HepG2 (cell line): ENCODE data around the gene DUSP12. TPM values are rescaled to one million over a fixed set of nuclear protein-coding genes. Genes with fewer than 3 reads are reported as not detected.

Experiments used
- ASH2L ChIP-seq: fragments of 300-600, 200-600 bp; sonication (generic); IDR thresholded peaks from 2 replicates; pipeline ENCODE4 v1.7.0; 2017; ENCODE audit warnings: low read depth, mild to moderate bottlenecking, moderate library complexity, mixed read lengths, low read length; ENCODE audit not compliant: insufficient read length
- CHCHD3 ChIP-seq: sonication (generic); formaldehyde crosslinking; IDR thresholded peaks from 2 replicates; pipeline ENCODE4 v1.8.0; 2022; ENCODE audit warnings: mild to moderate bottlenecking, missing genetic modification reagents, moderate library complexity
- DPF2 ChIP-seq: sonication (generic); formaldehyde crosslinking; IDR thresholded peaks from 2 replicates; pipeline ENCODE4 v1.4.0; 2020; ENCODE audit warnings: mild to moderate bottlenecking, low read depth, missing genetic modification reagents, borderline replicate concordance
- ESRRA ChIP-seq: sonication (generic); formaldehyde crosslinking; IDR thresholded peaks from 2 replicates; pipeline ENCODE4 v1.5.1; 2020; ENCODE audit warnings: mild to moderate bottlenecking, low read depth, missing genetic modification reagents
- HNRNPL ChIP-seq: fragments of 200-400 bp; formaldehyde crosslinking; IDR thresholded peaks from 2 replicates; pipeline ENCODE4 v1.6.1; 2017; ENCODE audit warnings: mild to moderate bottlenecking, low read depth, low read length
- IRF2 ChIP-seq: IDR thresholded peaks from 2 replicates; pipeline ENCODE4 v1.6.1; 2018; ENCODE audit warnings: missing genetic modification reagents, missing compliant biosample characterization
- KAT2B ChIP-seq: fragments of 150-350 bp; IDR thresholded peaks from 2 replicates; pipeline ENCODE4 v1.6.1; 2014; ENCODE audit warnings: low read depth, low read length, borderline replicate concordance
- MIXL1 ChIP-seq: IDR thresholded peaks from 2 replicates; pipeline ENCODE4 v1.6.1; 2016
- SRSF4 ChIP-seq: fragments of 200-400 bp; formaldehyde crosslinking; IDR thresholded peaks from one replicate; pipeline ENCODE4 v1.6.1; 2018; ENCODE audit warnings: mild to moderate bottlenecking, low read depth, low read length, moderate library complexity; ENCODE audit not compliant: poor library complexity, severe bottlenecking
- ZBTB1 ChIP-seq: sonication (generic); formaldehyde crosslinking; IDR thresholded peaks from 2 replicates; pipeline ENCODE4 v1.4.0; 2020; ENCODE audit warnings: missing genetic modification reagents, borderline replicate concordance
- ZNF343 ChIP-seq: sonication (generic); formaldehyde crosslinking; IDR thresholded peaks from 2 replicates; pipeline ENCODE4 v1.4.0; 2020; ENCODE audit warnings: mild to moderate bottlenecking, missing genetic modification reagents
- ZNF451 ChIP-seq: sonication (generic); formaldehyde crosslinking; IDR thresholded peaks from 2 replicates; pipeline ENCODE4 v1.5.0; 2020; ENCODE audit warnings: mild to moderate bottlenecking, missing genetic modification reagents
- ZNF510 ChIP-seq: sonication (generic); formaldehyde crosslinking; IDR thresholded peaks from 2 replicates; pipeline ENCODE4 v1.4.0; 2020; ENCODE audit warnings: low read depth, mild to moderate bottlenecking, missing genetic modification reagents
- ZNF567 ChIP-seq: sonication (generic); formaldehyde crosslinking; IDR thresholded peaks from 2 replicates; pipeline ENCODE4 v1.8.1; 2023; ENCODE audit warnings: mild to moderate bottlenecking, missing genetic modification reagents, borderline replicate concordance
- ZNF7 ChIP-seq: IDR thresholded peaks from 2 replicates; pipeline ENCODE4 v1.6.1; 2016; ENCODE audit warnings: missing biosample characterization, missing genetic modification reagents
- ZNF775 ChIP-seq: sonication (generic); formaldehyde crosslinking; IDR thresholded peaks from 2 replicates; pipeline ENCODE4 v1.4.0; 2020; ENCODE audit warnings: missing genetic modification reagents, mild to moderate bottlenecking, moderate library complexity, borderline replicate concordance
- polyA plus RNA-seq, 8 experiments: library from polyadenylated mRNA; depleted of rRNA in 3 of 8; stranded (reverse) in 7 of 8; unstranded in 1 of 8; fragments of >200 nt; fragmentation: Illumina TruSeq in 4 of 8; extraction: Trizol in 4 of 8; gene quantifications; 2 replicates each; pipeline versions ENCODE4 v1.2.1 to v1.2.3, GENCODE V29; 2011 to 2016; ENCODE audit warnings: low read depth in 4 of 8, missing spikeins in 1 of 8, mixed read lengths in 1 of 8; ENCODE audit not compliant: insufficient read depth in 1 of 8
- total RNA-seq, 5 experiments: library from RNA; depleted of rRNA; stranded (reverse); fragments of >200 nt; fragmentation: Illumina TruSeq; extraction: Trizol; gene quantifications; 2 replicates each; pipeline ENCODE4 v1.2.3, GENCODE V29; 2016; ENCODE audit warnings: low read depth in 1 of 5
- TF ChIP-seq, protein P1 (sequence below), 2 experiments: fragments of 450-650 bp in 1 of 2; sonication (generic) in 1 of 2; formaldehyde crosslinking in 1 of 2; IDR thresholded peaks; 2 replicates each; pipeline versions ENCODE4 v1.6.1 to v1.8.0; 2016 to 2022; ENCODE audit warnings: antibody characterized with exemption in 1 of 2, mild to moderate bottlenecking in 1 of 2, missing genetic modification reagents in 1 of 2
- TF ChIP-seq, protein P2 (sequence below): sonication (generic); formaldehyde crosslinking; IDR thresholded peaks from 2 replicates; pipeline ENCODE4 v1.4.0; 2020; ENCODE audit warnings: missing genetic modification reagents

The DUSP12 gene
- total and polyA plus RNA-seq, 2 of the 13 experiments (the other 11 are each of a cell fraction or from before 2014, with no cell fraction given) = 36.7 to 37.1 TPM

DNA sequence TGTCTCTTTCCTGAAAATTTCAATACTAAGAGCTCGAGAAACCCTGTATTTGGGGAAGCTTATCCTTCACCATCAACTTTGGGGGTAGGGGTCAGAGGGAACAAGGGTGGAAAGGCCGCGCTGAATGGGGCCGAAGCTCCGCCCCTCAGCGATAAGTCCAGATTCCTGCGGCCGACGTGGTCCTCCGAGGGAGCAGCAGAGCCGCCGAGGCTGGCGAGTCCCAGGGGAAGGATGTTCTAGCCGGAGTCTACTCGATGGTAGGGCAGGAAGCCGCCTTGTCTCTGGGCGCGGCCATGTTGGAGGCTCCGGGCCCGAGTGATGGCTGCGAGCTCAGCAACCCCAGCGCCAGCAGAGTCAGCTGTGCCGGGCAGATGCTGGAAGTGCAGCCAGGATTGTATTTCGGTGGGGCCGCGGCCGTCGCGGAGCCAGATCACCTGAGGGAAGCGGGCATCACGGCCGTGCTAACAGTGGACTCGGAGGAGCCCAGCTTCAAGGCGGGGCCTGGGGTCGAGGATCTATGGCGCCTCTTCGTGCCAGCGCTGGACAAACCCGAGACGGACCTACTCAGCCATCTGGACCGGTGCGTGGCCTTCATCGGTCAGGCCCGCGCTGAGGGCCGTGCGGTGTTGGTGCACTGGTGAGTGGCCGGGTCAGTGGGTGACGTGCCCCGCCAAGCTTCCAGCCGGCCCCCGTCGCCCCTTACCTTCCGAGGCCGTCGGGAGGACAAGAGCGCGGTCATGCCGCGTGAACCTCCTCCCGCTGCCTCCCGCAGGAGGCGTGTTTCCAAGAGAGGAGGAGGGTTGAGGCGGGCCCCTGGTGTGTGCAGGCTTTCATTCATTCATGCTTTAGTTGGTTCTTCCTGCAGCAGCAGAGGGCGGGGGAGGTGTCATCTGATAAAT, at the start of gene DUSP12 (continued):
- TF ChIP-seq, protein P1, sequence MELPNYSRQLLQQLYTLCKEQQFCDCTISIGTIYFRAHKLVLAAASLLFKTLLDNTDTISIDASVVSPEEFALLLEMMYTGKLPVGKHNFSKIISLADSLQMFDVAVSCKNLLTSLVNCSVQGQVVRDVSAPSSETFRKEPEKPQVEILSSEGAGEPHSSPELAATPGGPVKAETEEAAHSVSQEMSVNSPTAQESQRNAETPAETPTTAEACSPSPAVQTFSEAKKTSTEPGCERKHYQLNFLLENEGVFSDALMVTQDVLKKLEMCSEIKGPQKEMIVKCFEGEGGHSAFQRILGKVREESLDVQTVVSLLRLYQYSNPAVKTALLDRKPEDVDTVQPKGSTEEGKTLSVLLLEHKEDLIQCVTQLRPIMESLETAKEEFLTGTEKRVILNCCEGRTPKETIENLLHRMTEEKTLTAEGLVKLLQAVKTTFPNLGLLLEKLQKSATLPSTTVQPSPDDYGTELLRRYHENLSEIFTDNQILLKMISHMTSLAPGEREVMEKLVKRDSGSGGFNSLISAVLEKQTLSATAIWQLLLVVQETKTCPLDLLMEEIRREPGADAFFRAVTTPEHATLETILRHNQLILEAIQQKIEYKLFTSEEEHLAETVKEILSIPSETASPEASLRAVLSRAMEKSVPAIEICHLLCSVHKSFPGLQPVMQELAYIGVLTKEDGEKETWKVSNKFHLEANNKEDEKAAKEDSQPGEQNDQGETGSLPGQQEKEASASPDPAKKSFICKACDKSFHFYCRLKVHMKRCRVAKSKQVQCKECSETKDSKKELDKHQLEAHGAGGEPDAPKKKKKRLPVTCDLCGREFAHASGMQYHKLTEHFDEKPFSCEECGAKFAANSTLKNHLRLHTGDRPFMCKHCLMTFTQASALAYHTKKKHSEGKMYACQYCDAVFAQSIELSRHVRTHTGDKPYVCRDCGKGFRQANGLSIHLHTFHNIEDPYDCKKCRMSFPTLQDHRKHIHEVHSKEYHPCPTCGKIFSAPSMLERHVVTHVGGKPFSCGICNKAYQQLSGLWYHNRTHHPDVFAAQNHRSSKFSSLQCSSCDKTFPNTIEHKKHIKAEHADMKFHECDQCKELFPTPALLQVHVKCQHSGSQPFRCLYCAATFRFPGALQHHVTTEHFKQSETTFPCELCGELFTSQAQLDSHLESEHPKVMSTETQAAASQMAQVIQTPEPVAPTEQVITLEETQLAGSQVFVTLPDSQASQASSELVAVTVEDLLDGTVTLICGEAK (IDR thresholded peaks at IDR 0.05) = no peak
- TF ChIP-seq, protein P1 (CRISPR knock-in tag; IDR thresholded peaks at IDR 0.05) = peak; percentile 86
- TF ChIP-seq ZNF775 (0 out of 2 replicates have a peak, but pooled peaks have one; percentile 42), ZNF567 (no peak), MIXL1 (CRISPR knock-in tag) (peak; percentile 7; the same call in 1 of the 2 replicates), ZBTB1 (no peak), ZNF7 (CRISPR knock-in tag) (no peak; the same call in 1 of the 2 replicates), KAT2B (no peak), HNRNPL (peak; percentile 67; the same call in 1 of the 2 replicates), IRF2 (CRISPR knock-in tag) (no peak), ZNF510 (CRISPR knock-in tag) (peak; percentile 64; the same call in 1 of the 2 replicates), ESRRA (CRISPR knock-in tag) (peak; percentile 67), ASH2L (peak; percentile 95), ZNF343 (CRISPR knock-in tag) (peak; percentile 96), DPF2 (CRISPR knock-in tag) (no peak), ZNF451 (no peak), CHCHD3 (CRISPR knock-in tag) (no peak), SRSF4 (no peak)
- TF ChIP-seq, protein P2, sequence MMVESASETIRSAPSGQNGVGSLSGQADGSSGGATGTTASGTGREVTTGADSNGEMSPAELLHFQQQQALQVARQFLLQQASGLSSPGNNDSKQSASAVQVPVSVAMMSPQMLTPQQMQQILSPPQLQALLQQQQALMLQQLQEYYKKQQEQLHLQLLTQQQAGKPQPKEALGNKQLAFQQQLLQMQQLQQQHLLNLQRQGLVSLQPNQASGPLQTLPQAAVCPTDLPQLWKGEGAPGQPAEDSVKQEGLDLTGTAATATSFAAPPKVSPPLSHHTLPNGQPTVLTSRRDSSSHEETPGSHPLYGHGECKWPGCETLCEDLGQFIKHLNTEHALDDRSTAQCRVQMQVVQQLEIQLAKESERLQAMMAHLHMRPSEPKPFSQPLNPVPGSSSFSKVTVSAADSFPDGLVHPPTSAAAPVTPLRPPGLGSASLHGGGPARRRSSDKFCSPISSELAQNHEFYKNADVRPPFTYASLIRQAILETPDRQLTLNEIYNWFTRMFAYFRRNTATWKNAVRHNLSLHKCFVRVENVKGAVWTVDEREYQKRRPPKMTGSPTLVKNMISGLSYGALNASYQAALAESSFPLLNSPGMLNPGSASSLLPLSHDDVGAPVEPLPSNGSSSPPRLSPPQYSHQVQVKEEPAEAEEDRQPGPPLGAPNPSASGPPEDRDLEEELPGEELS = peak; percentile 64; the same call in 1 of the 2 replicates
